ENCODE data around the gene KIF1A.

Gene KIF1A

DNA sequence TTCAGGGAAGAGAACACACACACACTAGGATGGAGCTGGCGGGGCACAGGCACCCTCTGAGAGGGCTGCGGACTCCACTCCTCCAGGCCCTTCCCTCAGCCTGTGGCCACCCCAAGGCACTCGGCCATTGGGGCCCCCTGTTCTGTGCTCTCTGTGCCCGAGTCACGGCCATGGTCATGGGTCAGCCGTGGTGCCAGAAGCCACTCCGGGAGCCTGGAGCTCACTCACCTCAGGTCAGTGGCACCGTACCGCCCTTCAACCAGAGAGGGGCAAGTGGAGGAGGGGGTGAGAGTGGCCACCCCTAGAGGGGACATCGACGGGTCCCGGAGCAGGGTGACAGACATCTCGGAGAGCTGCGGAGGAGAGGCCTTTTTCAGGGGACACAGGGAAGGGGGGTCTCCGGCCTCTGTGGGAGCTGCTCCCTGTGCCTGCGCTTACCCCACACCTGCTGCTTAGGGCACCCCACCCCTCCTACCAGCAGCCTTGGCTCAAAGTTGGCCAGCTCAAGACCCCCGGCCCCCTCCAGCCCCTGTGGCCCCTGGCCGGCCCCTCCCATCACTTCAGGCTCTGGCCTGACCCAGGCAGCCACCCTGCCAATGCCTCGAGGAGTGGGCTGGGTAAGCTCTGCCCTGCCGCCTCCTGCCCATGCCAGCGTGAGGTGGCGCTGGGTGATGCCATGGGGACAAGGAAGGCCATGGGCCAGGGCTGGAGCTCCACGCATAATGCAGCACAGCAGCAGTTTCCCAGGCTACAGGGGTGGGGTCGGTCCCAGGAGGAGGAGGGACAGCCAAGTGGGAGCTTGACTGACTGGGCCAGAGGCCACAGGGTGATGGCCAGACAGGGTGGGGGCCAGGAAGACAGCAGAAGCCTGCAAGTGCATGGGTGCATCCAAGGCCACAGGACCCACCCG, 99.1 kb downstream of the KIF1A start:
- no peak for DNase-seq (ENCODE audit: low read depth in 2 of 2)

- no peak for DNase-seq (ENCODE audit: low read depth in 2 of 2)
Measured at GRCh38 chr2:240719676-240720545, 100.1 kb downstream of the KIF1A start.

- no peak for DNase-seq (ENCODE audit: low read depth in 2 of 2)
Measured at GRCh38 chr2:240718896-240719490, 101.0 kb downstream of the KIF1A start.

- no peak for DNase-seq (ENCODE audit: low read depth in 2 of 2)
Measured at GRCh38 chr2:240717681-240718581, 102.1 kb downstream of the KIF1A start.

GRCh38 chr2:240717181-240717641, 102.8 kb downstream of the KIF1A start:
- DNase-seq (ENCODE audit: low read depth in 2 of 2): no peak

DNA sequence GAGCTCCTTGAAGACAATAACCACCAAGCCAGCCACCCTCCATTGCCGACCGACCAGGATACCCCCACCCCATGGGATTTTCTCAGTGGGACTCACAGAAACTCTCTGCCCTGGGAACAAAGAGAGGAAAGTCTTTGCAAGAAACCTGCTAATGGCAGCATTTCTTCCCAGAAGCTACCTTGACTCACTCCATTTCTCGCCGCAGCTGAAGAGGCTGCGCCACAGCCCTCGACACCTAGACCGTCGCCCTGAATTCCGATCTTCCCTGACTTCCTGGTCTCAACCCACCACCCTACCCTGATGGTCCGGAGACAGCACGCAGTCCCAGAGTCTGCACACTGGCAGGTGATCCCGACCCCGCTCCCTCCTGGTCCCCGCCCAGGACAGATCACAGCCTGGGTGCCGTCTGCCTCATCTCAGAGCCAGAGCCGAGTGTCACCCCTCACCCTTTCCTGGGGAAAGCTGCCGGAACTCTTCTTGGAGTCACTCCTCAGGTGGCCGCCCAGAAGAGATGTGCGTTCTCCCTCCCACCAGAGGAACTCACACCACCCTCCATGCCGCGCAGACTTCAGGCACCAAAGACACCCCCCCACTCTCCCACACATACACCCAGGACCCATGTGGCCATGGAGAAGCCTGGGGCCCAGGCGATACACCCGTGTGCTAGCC, 103.8 kb downstream of the KIF1A start:
- no peak for DNase-seq (ENCODE audit: low read depth in 2 of 2)

DNA sequence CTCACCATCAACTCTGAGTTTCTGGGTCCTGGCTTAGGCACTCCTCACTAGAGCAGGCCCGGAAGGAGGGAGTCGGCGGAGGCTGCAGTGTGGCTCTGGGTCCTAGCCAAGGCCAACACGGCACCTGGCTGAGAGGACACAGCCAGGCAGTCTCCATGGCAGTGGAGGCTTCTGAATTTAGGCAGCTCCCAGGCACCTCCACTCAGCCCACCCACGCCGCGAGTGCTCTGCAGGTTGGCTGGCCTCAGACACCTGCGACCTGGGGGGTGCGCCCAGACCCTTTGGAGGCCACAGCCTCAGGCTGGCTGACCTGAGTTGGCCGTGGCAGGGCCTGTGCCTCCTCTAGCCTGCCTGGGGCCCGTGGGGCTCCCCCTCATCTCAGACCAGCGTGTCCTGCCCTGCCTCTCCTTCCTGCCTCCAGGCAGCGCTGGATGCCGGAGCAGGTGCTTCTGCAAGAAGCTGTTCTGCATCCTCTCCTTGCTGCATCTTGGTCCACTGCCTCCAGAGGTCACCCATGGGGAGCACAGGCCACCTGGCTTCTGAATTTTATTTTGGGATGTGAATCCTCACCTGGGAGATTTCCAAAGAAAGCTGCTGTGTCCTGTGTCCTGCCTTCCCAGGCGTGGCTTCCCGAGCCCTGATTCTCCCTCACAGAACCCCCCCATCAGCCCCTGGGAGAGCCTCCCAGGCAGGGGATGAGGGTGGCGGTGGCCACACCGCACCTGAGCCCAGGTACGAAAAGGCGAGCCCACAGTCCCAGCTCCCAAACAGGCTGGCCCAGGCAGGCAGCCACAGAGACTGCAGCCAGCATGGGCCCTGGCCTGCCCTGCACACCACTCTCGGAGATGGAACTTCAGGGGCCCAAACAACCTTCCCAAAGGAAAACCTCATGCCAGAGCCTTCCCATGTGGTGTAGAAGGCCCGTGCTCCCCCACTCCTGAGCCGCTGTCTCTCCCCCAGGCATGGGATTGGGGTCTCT, 105.0 kb downstream of the KIF1A start:
- no peak for DNase-seq (ENCODE audit: low read depth in 2 of 2)

DNA sequence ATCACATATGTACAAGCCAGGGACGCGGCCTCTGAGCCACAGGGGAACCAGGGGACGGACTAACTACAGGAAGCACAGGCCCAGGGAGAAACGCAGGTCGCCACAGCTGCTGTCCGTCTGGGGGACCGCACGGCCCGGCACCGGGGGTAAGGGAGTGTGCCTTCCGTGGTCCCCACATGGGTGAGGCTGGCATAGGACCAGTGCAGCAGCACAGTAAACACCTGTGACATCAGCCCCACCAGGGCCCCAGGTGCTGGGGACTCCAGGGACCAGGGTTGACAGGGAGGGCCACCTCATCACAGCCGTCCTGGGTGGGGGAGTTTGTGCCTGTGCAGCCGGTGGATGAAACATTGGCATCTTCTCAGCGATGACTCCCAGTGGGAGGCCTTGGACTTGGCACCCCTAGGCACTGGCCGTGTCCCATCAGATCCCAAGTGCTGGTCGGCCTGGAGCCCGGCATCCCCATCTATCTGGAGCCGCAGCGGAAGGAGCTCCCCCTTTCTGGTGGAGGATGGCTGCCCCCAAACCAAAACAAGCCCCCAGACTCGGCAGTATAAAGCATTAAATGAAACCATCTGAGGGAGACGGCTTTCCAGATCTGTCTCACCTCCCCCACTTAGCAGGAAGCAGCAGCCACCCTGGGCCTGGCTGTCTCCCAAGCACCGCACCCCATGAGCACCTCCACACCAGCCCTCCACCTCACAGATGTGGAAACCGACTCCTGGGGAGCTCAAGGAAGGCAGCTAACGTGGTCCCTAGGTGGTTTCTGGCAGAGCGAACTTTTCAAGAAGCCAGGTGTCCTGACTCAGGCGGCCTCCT, 105.9 kb downstream of the KIF1A start:
- DNase-seq (ENCODE audit: low read depth in 2 of 2): no peak

GRCh38 chr2:240713071-240713927, 106.7 kb downstream of the KIF1A start:
- DNase-seq (ENCODE audit: low read depth in 2 of 2): no peak

- no peak for DNase-seq (ENCODE audit: low read depth in 2 of 2)
Measured at GRCh38 chr2:240712121-240712520, 107.9 kb downstream of the KIF1A start.

DNA sequence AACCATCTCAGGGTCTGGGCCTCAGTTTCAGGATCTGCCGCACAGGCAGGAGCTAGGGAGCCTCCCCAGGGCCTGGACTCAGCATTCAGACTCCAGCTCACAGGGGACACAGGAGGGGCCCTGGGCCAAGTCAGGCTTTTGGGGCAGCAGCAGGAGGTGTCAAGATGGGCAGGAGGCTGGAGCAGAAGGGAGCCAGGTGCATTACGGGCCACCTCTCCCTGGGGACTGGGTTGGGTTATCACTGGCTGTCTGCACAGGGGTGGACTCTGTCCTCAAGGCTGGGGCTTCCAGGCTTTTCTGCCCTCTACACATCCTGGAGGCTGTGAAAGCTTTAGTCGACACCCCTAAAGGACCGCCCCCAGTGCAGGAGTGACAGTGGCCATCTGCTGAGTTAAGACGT, 108.3 kb downstream of the KIF1A start:
- DNase-seq (ENCODE audit: low read depth in 2 of 2): no peak

GRCh38 chr2:240711296-240711695, 108.7 kb downstream of the KIF1A start:
- DNase-seq (ENCODE audit: low read depth in 2 of 2): no peak

DNA sequence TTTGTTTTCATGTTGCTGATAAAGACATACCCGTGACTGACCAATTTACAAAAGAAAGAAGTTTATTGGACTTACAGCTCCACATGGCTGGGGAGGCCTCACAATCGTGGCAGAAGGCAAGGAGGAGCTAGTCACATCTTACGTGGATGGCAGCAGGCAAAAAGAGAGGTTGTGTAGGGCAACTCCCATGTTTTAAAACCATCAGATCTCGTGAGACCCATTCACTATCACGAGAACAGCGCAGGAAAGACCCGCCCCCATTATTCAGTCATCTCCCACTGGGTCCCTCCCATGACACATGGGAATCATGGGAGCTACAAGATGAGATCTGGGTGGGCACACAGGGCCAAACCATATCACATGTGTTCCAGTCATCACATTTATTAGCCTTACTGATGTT, 111.6 kb downstream of the KIF1A start:
- DNase-seq (ENCODE audit: low read depth in 2 of 2): no peak

- DNase-seq (ENCODE audit: low read depth in 2 of 2): no peak
Measured at GRCh38 chr2:240707821-240708220, 112.2 kb downstream of the KIF1A start.

- no peak for DNase-seq (ENCODE audit: low read depth in 2 of 2)
Measured at GRCh38 chr2:240707043-240707756, 112.8 kb downstream of the KIF1A start.

GRCh38 chr2:240705204-240705791, 114.7 kb downstream of the KIF1A start:
- DNase-seq (ENCODE audit: low read depth in 2 of 2): no peak
